Sigmoid colon (tissue), 7 donors: ENCODE measurements around the gene ECT2. TPM values are rescaled to one million over a fixed set of nuclear protein-coding genes. Genes with fewer than 3 reads are reported as not detected.
"Not testable (repeated sequence)": the region's sequence is repeated elsewhere in the genome, so short reads cannot be mapped to it uniquely, and the experiment has no call there.

Experiments
- DNase-seq: peaks from one replicate; pipeline ENCODE4 v3.0.0-alpha.2; 2019
- H3K27ac ChIP-seq, 4 donors: fragments of 200-600 bp; sonication (generic); one replicate each; pipeline ENCODE4 v1.5.1; 2016 to 2019; ENCODE audit warnings: mild to moderate bottlenecking in 1 of 4
- H3K27me3 ChIP-seq, 3 donors: fragments of 200-600 bp; sonication (generic); one replicate each; pipeline ENCODE4 v1.5.1; 2019; ENCODE audit warnings: mild to moderate bottlenecking in 1 of 3
- H3K36me3 ChIP-seq, 4 donors: fragments of 200-600 bp; sonication (generic); one replicate each; pipeline ENCODE4 v1.5.1; 2016 to 2019
- H3K4me1 ChIP-seq, 4 donors: fragments of 200-600 bp; sonication (generic); one replicate each; pipeline ENCODE4 v1.5.1; 2017 to 2019
- H3K4me3 ChIP-seq, 4 donors: fragments of 200-600 bp; sonication (generic); one replicate each; pipeline ENCODE4 v1.5.1; 2017 to 2019; ENCODE audit warnings: mild to moderate bottlenecking in 2 of 4, moderate library complexity in 1 of 4
- H3K9me3 ChIP-seq, 4 donors: fragments of 200-600 bp in 3 of 4; sonication (generic) in 3 of 4; one replicate each; pipeline versions ENCODE4 v1.5.1 to v1.6.1; 2013 to 2019
- EP300 ChIP-seq, 4 donors: sonication (generic); formaldehyde crosslinking; IDR thresholded peaks; one replicate each; pipeline ENCODE4 v1.6.1; 2017; ENCODE audit warnings: antibody characterized with exemption in 4 of 4
- POLR2A ChIP-seq, 2 donors: fragments of 450-650 bp; IDR thresholded peaks; one replicate each; pipeline ENCODE4 v1.6.1; 2016; ENCODE audit warnings: antibody characterized with exemption in 2 of 2, mild to moderate bottlenecking in 2 of 2, moderate library complexity in 2 of 2
- POLR2AphosphoS5 ChIP-seq, 4 donors: sonication (generic); formaldehyde crosslinking; IDR thresholded peaks; one replicate each; pipeline ENCODE4 v1.6.1; 2017; ENCODE audit warnings: antibody characterized with exemption in 4 of 4
- WGBS, 2 donors: extraction: QIAGEN DNeasy Blood & Tissue Kit; methylation state at CpG; one replicate each; pipeline ENCODE4 v1.1.7; 2013; 5-methylcytosine and 5-hydroxymethylcytosine counted together
- intact Hi-C: fragments of 100-400 bp; cut with DNase I; formaldehyde crosslinking; loops from one replicate; pipeline ENCODE4 v1.15.1; 2023
- polyA plus RNA-seq, 3 donors: library from polyadenylated mRNA; stranded (reverse); fragments of 200-250 nt; gene quantifications; one replicate each; pipeline ENCODE4 v1.2.3, GENCODE V29; 2013
- total RNA-seq, 4 donors: library from RNA; depleted of rRNA; stranded (reverse); fragments of >200 nt; gene quantifications; one replicate each; pipeline ENCODE4 v1.1.0, GENCODE V29; 2016
- TF ChIP-seq, protein P1 (sequence below), 4 experiments: fragments of 450-650 bp in 3 of 4; fragments of 200-600 bp in 1 of 4; IDR thresholded peaks; one replicate each; pipeline ENCODE4 v1.5.1; 2016 to 2019; ENCODE audit warnings: antibody characterized with exemption in 4 of 4, mild to moderate bottlenecking in 3 of 4, moderate library complexity in 2 of 4
- donor health status: healthy with polysubstance abuse.
- donor health status: Bipolar disorder and iron deficiency.
- donor health status: healthy.

ECT2 gene
- total and polyA plus RNA-seq, 7 donors = 3.3 to 21.9 (median 9.7) TPM

GRCh38 chr3:172824229-172824628, 73.7 kb downstream of the ECT2 start:
- no peaks in the 10 kb centered on the region for H3K4me1 ChIP-seq
- WGBS, 2 donors = 86 to 99% methylated on average over 2 of the region's 2 CpGs
- H3K9me3 ChIP-seq = peaks cover 0 to 2% (median 0%) of the 10 kb centered on the region in 4 donors
- H3K27me3 ChIP-seq = no peaks in the 10 kb centered on the region
- intact Hi-C loops = no loop called here
- H3K4me3 ChIP-seq = no peak overlapping the region
- no peak overlapping the region for H3K27ac ChIP-seq
- DNase-seq = no peak
- TF ChIP-seq POLR2A (IDR thresholded peaks at IDR 0.05) = no peak
- TF ChIP-seq POLR2AphosphoS5 (IDR thresholded peaks at IDR 0.05) = no peak
- H3K36me3 ChIP-seq = no peaks in the 10 kb centered on the region

GRCh38 chr3:172827231-172827630, 76.7 kb downstream of the ECT2 start:
- intact Hi-C loops, H3K27me3 ChIP-seq, H3K9me3 ChIP-seq, H3K4me1 ChIP-seq, H3K36me3 ChIP-seq, H3K27ac ChIP-seq, H3K4me3 ChIP-seq, DNase-seq: not testable (repeated sequence)
- 89 to 97% methylated on average over 2 of the region's 2 CpGs for WGBS, 2 donors

DNA sequence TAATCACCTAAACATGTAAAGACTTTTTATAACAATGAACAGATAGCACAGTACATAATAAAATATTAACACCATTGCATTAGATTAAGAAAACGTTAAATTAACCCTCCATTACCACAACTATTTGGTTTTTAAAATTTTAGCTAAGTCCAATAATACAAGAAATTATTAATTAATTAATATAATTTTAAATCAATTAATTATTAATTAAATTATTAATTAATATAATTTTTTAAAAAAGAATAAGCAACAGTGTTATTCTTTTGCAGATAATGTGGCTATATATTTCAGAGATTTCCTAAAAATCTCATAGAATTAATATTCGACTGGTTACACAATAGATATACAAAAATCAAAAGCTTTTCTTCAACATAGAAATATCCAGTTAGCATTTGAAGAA, 82.5 kb downstream of the ECT2 start:
- Histone ChIP-seq H3K36me3 (no peaks in the 10 kb centered on the region), H3K9me3 (no peaks in the 10 kb centered on the region), H3K4me3 (no peak overlapping the region), H3K27ac (no peak overlapping the region), H3K4me1 (no peaks in the 10 kb centered on the region), H3K27me3 (no peaks in the 10 kb centered on the region)
- intact Hi-C loops = no loop called here
- no peak for DNase-seq
- 75 to 87% methylated on average over 2 of the region's 2 CpGs for WGBS, 2 donors
- TF ChIP-seq EP300 (IDR thresholded peaks at IDR 0.05) = no peak
- no peak for TF ChIP-seq POLR2A (IDR thresholded peaks at IDR 0.05)
- TF ChIP-seq, protein P1, sequence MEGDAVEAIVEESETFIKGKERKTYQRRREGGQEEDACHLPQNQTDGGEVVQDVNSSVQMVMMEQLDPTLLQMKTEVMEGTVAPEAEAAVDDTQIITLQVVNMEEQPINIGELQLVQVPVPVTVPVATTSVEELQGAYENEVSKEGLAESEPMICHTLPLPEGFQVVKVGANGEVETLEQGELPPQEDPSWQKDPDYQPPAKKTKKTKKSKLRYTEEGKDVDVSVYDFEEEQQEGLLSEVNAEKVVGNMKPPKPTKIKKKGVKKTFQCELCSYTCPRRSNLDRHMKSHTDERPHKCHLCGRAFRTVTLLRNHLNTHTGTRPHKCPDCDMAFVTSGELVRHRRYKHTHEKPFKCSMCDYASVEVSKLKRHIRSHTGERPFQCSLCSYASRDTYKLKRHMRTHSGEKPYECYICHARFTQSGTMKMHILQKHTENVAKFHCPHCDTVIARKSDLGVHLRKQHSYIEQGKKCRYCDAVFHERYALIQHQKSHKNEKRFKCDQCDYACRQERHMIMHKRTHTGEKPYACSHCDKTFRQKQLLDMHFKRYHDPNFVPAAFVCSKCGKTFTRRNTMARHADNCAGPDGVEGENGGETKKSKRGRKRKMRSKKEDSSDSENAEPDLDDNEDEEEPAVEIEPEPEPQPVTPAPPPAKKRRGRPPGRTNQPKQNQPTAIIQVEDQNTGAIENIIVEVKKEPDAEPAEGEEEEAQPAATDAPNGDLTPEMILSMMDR (IDR thresholded peaks at IDR 0.05) = no peak
- TF ChIP-seq POLR2AphosphoS5 (IDR thresholded peaks at IDR 0.05) = no peak

DNA sequence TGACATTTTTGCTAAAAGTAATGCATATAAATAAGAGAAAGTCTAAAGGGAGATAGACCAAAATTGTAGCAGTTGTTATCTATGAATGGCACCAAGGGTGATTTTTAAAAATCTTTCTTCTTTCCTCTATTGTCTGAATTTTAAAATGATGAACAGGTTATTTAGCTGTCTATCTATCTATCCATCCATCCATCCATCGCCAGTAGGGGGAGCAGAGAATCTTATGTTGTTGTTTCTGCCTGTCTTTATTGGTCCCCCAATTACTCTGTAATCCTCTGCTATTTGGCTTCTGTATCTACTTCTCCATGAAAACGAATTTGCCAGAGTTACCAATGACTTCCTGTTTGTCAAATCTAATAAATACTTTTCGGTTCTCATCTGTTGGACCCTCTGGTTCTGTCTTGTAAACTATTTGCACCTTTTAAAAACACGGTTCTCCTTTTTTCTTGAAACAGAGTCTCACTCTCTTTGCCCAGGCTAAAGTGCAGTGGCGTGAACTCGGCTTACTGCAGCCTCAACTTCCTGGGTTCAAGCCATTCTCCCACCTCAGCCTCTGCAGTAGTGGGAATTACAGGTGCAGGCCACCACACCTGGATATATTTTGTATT, 86.0 kb downstream of the ECT2 start:
- 43 to 48% methylated on average over 6 of the region's 6 CpGs for WGBS, 2 donors
- no peak overlapping the region for H3K27ac ChIP-seq

GRCh38 chr3:172839679-172840078, 89.2 kb downstream of the ECT2 start:
- Histone ChIP-seq H3K9me3 (no peaks in the 10 kb centered on the region), H3K4me3 (no peak overlapping the region), H3K27me3 (no peaks in the 10 kb centered on the region), H3K36me3 (no peaks in the 10 kb centered on the region), H3K4me1 (no peaks in the 10 kb centered on the region), H3K27ac (no peak overlapping the region)
- WGBS, 2 donors = 10 to 60% methylated on average over 4 of the region's 4 CpGs
- TF ChIP-seq EP300 (IDR thresholded peaks at IDR 0.05) = no peak
- TF ChIP-seq, protein P1 (IDR thresholded peaks at IDR 0.05) = no peak
- TF ChIP-seq POLR2AphosphoS5 (IDR thresholded peaks at IDR 0.05) = no peak
- no peak for TF ChIP-seq POLR2A (IDR thresholded peaks at IDR 0.05)
- intact Hi-C loops = no loop called here
- no peak for DNase-seq

More for the DNA sequence above, 86.0 kb downstream of the ECT2 start:
- Histone ChIP-seq H3K4me3 (no peak overlapping the region), H3K4me1 (no peaks in the 10 kb centered on the region), H3K27me3 (no peaks in the 10 kb centered on the region), H3K9me3 (no peaks in the 10 kb centered on the region), H3K36me3 (no peaks in the 10 kb centered on the region)
- intact Hi-C loops = no loop called here
- TF ChIP-seq POLR2AphosphoS5 (IDR thresholded peaks at IDR 0.05) (no peak), POLR2A (IDR thresholded peaks at IDR 0.05) (no peak), EP300 (IDR thresholded peaks at IDR 0.05) (no peak)
- TF ChIP-seq, protein P1 (IDR thresholded peaks at IDR 0.05) = peak in 1 of 4 experiments; percentile 10
- DNase-seq = no peak

- DNase-seq = no peak
- WGBS, 2 donors = 67 to 82% methylated on average over 4 of the region's 4 CpGs
- H3K4me1 ChIP-seq = no peaks in the 10 kb centered on the region
These were observed 89.9 kb downstream of the ECT2 start for GRCh38 chr3:172840463-172840862.

More at GRCh38 chr3:172840463-172840862, 89.9 kb downstream of the ECT2 start:
- no peaks in the 10 kb centered on the region for H3K9me3 ChIP-seq
- no peak overlapping the region for H3K4me3 ChIP-seq
- TF ChIP-seq POLR2A (IDR thresholded peaks at IDR 0.05) = no peak
- no peak for TF ChIP-seq EP300 (IDR thresholded peaks at IDR 0.05)
- no peak for TF ChIP-seq POLR2AphosphoS5 (IDR thresholded peaks at IDR 0.05)
- TF ChIP-seq, protein P1 (IDR thresholded peaks at IDR 0.05) = no peak
- no peak overlapping the region for H3K27ac ChIP-seq
- H3K36me3 ChIP-seq = no peaks in the 10 kb centered on the region
- intact Hi-C loops = no loop called here
- no peaks in the 10 kb centered on the region for H3K27me3 ChIP-seq
